GM13976 (cell line): ENCODE data around the gene GSG1L.

ENCODE experiments used
- DNase-seq: peaks from one replicate; pipeline ENCODE4 v3.0.0; 2012; ENCODE audit warnings: low spot score
- CTCF ChIP-seq: IDR thresholded peaks from 2 replicates; pipeline ENCODE4 v1.5.1; 2012; ENCODE audit warnings: borderline replicate concordance, mild to moderate bottlenecking; ENCODE audit not compliant: insufficient read depth; ENCODE audit errors: extremely low read depth, missing control alignments, control extremely low read depth
- in situ Hi-C: fragments of 300-500 bp; cut with MboI; formaldehyde crosslinking; loops from one replicate; pipeline ENCODE4 v1.12.0; 2022; ENCODE audit warnings: low sequenced_read_pairs, mixed read lengths, inconsistent platforms; ENCODE audit not compliant: unreplicated experiment

The GSG1L gene

DNA sequence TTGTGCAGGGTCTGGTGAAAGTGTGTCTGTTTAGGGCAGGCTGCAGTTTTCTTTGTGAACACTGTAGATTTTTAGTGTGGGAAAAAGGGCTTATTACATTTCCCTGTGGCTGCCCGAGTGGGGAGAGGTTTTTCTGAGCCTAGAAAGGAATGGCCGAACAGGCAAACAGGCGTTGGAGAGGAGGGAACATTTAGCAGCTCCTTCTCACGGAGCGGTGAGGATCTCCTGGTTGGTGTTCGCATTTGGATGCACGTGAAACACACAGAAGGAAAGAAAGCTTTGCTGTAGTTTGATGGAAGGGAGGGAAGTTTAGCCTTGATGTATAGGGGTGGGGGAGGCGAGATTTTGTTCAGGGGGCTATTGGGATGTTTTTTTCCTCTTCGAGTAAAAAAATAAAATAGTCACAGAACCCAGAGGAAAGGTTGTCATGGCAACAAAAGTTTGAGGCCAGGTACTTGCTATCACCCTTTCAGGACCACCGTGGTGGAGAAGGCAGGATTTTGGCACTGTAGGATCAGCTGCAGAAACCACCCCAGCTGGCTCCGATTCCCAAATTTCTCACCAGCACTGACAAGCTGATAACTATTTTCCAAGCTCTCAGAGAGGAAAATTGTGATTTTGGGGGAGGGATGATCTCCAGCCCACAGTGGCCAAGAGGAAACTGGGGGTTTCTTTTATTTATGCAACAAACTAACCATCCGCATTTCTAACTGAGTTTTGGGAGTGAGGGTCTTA is 3.5 kb downstream of the GSG1L start:
- no peak for TF ChIP-seq CTCF
- no peak for DNase-seq
- in situ Hi-C loops: no loop called here

DNA sequence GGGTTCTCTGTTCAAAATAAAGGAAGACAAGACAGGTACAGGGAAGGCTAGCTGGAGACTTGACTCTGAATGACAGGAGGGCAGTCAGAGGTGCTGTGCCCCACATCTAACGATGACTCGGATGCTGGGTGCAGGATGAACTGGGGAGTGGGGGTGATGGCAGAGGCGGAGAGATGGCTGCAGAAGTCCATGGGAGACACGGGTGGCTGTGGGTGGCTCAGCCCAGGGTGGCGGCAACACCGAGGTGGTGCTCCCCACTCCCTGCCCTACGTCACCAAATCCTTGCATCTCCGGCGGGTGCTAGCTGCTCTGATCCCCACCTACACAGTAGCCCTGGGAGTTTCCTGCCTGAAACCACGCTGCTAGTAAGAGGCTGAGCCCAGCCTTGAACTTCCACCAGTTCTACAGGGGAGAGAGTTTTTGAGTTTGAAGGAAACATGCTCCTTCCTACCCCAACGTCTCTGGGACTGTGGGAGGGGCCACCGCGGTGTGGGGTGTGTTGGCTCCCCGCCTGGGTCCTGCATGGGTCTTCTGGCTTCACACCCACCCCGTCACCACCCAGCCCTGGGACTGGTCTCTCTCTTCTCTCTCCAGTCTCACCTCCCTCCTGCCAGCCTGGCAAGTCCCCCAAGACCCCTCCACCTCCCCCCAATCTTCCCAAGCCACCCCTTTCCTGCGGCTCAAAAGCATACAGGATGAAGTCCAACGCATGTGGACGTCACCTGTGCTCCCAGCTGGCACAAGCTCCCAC is 4.5 kb downstream of the GSG1L start:
- in situ Hi-C loops: no loop called here
- no peak for DNase-seq
- no peak for TF ChIP-seq CTCF

DNA sequence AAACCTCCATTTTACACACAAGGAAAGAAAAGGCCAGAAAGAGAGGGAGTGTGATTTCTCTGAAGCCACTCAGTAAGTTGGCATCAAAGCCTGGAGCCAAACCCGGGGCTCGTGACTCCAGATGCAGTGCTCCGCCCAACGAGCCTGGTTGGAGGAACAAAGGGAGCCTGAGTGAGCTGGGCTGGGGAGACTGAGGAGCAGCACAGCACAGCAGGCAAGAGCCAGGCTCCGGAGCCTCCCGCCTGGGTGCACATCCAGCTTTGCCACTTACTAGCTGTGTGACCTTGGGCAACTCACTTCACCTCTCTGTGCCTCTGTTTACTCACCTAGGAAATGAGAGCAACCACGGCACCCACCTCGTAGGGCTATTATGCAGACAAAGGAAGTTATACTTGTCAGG is 5.6 kb downstream of the GSG1L start:
- no peak for DNase-seq
- in situ Hi-C loops: no loop called here
- TF ChIP-seq CTCF: no peak

GRCh38 chr16:28053461-28053860 is 10.1 kb downstream of the GSG1L start:
- in situ Hi-C loops: no loop called here
- TF ChIP-seq CTCF: no peak
- DNase-seq: no peak

DNA sequence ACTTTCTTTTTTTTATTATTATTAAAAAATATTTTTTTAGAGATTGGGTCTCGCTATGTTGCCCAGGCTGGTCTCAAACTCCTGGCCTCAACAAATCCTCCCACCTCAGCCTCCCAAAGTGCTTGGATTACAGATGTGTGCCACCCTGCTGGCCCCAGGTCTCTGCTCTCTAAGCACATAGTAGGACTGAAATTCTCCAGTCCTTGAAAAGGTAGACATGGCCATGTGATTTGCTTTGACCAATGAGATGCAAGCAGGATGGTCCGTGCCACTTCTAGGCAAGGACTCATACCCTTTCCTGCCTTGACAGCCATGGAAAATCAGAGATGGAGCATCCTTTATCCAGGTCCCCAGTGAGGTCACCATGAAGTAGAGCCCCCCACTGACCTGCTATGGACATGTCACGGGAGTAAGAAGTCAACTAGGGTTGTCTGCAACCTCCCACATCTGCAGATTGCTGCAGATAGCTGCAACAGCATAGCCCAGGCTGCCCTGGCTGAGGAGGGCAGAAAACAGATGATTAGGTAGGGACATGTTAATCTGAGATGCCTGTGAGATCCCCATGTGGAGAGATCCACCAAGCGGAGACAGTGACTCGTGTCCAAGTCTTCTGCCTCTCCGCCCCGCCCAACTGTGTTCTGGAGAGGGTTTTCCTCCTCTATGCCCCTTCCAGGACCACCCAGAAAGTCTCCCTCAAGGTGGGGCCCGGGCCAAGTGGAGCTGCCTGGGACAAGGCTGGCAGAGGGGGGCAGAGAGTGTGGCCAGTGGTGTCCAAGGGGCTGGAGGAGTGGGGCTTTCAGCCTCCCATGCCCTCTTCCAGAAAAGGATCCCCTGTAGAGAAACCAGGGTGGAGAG is 11.0 kb downstream of the GSG1L start:
- DNase-seq: no peak
- TF ChIP-seq CTCF: no peak
- in situ Hi-C loops: no loop called here

DNA sequence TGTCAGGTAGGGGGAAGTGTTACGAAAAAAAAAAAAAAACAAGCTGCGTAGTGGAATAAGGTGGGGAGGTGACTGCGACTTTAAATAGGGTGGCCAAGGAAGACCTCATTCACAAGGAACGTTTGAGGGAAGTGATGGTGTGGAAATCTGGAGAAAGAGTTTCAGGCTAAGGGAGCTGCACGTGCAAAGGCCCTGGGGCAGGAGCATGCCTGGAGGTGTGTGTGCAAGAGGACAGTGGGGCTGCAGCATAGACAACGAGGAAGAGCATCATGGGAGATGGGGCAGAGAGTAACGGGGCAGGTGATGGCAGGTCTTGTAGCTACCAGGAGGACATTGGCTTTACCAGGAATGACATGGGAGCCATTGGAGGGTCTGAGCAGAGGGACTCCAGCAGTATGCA is 12.0 kb downstream of the GSG1L start:
- in situ Hi-C loops: no loop called here
- no peak for DNase-seq
- no peak for TF ChIP-seq CTCF
